ENCODE results near the gene TAS2R30.

DNA sequence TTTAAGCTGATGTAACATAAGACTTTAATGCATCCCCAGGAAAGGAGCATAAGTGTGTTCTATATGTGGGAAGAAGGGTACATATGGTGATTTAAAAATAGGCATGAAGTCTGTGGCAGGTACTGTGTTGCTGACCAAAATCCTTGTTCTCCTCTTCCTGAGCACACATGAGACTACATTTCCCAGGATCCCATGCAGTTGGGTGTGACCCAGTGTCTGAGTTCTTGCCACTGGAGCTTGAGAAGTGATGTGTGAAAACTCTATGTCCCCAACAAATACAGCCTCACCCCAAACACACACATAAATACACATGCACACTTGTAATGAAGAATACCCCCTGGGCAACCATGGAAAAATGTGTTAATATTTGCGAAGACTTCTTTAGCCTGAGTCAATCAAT, 28.1 kb upstream of the TAS2R30 start:
- TF ChIP-seq CTCF (conservative IDR thresholded peaks at IDR 0.05; ENCODE audit: low read depth, low read length) = no peak
- TF ChIP-seq EZH2 (IDR thresholded peaks at IDR 0.05; ENCODE audit: low read length, unreplicated experiment) = no peak

Measured in PC-3 (cell line).